Right lobe of liver (tissue), 6 donors: Measurements from ENCODE around the gene TRIAP1. TPM values are rescaled to one million over a fixed set of nuclear protein-coding genes. Genes with fewer than 3 reads are reported as not detected.
"Not testable (repeated sequence)": the region's sequence is repeated elsewhere in the genome, so short reads cannot be mapped to it uniquely, and the experiment has no call there.

Experiments
- ATAC-seq, 4 donors: fragments of 200-7000 bp; cut with Tn5 transposase; one replicate each; pipeline ENCODE4 v1.9.1; 2020; ENCODE audit warnings: mild to moderate bottlenecking in 4 of 4, moderate library complexity in 4 of 4
- DNase-seq, 3 donors: peaks; one replicate each; pipeline ENCODE4 v3.0.0-alpha.2; 2020
- H3K27ac ChIP-seq, 3 donors: fragments of 200-600 bp; one replicate each; pipeline ENCODE4 v1.8.0; 2022
- H3K27me3 ChIP-seq, 2 donors: fragments of 200-600 bp; one replicate each; pipeline ENCODE4 v1.8.0; 2022
- H3K36me3 ChIP-seq, 4 donors: fragments of 200-600 bp; sonication (generic) in 1 of 4; one replicate each; pipeline versions ENCODE4 v1.5.1 to v1.8.0; 2017 to 2022; ENCODE audit warnings: control low read depth in 1 of 4
- H3K4me1 ChIP-seq, 4 donors: fragments of 200-600 bp; sonication (generic) in 1 of 4; one replicate each; pipeline versions ENCODE4 v1.5.1 to v1.8.0; 2017 to 2022; ENCODE audit warnings: control low read depth in 1 of 4
- H3K4me3 ChIP-seq, 3 donors: fragments of 200-600 bp; one replicate each; pipeline ENCODE4 v1.8.0; 2022
- H3K9me3 ChIP-seq, 4 donors: fragments of 200-600 bp; sonication (generic) in 1 of 4; one replicate each; pipeline versions ENCODE4 v1.5.1 to v1.8.0; 2017 to 2022; ENCODE audit warnings: control low read depth in 1 of 4
- CTCF ChIP-seq, 4 donors: fragments of 200-600 bp in 3 of 4; fragments of 450-650 bp in 1 of 4; IDR thresholded peaks; one replicate each; pipeline versions ENCODE4 v1.5.1 to v1.8.0; 2016 to 2022; ENCODE audit warnings: antibody characterized with exemption in 4 of 4, mild to moderate bottlenecking in 2 of 4
- POLR2A ChIP-seq: fragments of 450-650 bp; IDR thresholded peaks from one replicate; pipeline ENCODE4 v1.6.1; 2017; ENCODE audit warnings: antibody characterized with exemption, mild to moderate bottlenecking
- WGBS: methylation state at CpG from one replicate; pipeline ENCODE4 v1.1.6; 2018; ENCODE audit warnings: low coverage, low lambda C conversion rate; ENCODE audit not compliant: insufficient coverage; ENCODE audit errors: missing lambda C conversion rate; 5-methylcytosine and 5-hydroxymethylcytosine counted together
- intact Hi-C, 2 donors: fragments of 100-400 bp; cut with DNase I; formaldehyde crosslinking; loops; one replicate each; pipeline versions ENCODE4 v1.11.2 to v1.14.1; 2022
- total RNA-seq, 6 experiments: library from RNA; depleted of rRNA in 2 of 6; stranded (reverse); fragments of >200 nt in 2 of 6; fragmentation: NEBNext Ultra II Directional in 3 of 6; extraction: Animal tissue kit (Norgen Biotek cat#: 25700) in 3 of 6; gene quantifications; one replicate each; pipeline versions ENCODE4 v1.1.0 to v1.2.4, GENCODE V29; 2016 to 2023
- donor health status: DM: no; HTN: yes; CAD: no.
- donor health status: DM: no; HTN: no; CAD: no.
- donor health status: DM: no; HTN: no; CAD: no.
- donor health status: DM: no; HTN: yes; CAD: no.
- donor health status: DM: no; HTN: yes; CAD: no.

TRIAP1 gene
- total RNA-seq, 6 experiments from 2014 or later: 13.3 to 28.7 (median 17.0) TPM

DNA sequence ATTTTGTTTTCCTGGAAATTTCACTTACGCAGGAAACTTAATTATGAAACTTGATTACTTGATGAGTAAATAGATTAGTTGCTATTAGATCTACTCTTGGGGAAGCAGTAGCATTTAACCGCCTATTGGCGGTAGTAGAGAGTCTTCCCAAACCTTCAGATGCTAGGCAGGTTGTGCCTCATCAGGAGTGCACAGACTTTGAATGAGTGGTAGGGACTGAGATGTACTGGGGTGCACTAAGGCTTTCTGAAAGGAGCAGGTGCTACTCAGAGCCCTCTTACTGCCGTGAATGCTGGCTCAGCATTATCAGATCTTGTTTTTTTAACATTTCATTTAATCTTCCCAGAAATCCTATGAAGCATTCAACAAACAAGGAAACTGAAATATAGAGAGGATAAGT is 7.8 kb upstream of the TRIAP1 start:
- Histone ChIP-seq H3K4me3 (no peak overlapping the region), H3K27ac (no peak overlapping the region), H3K36me3 (peaks cover 0 to 46% (median 12%) of the 10 kb centered on the region in 4 donors), H3K4me1 (peaks cover 0 to 22% (median 6%) of the 10 kb centered on the region in 4 donors), H3K9me3 (no peaks in the 10 kb centered on the region), H3K27me3 (no peaks in the 10 kb centered on the region)
- DNase-seq (peak in 1 of 3 donors; percentile 3), ATAC-seq (peak; percentile 52 to 60 (median 54))
- 67% methylated on average over 3 of the region's 4 CpGs for WGBS
- intact Hi-C loops: loop anchor here in 1 of 2 donors (10.0 kb wide), 1 partner anchor 111 kb away; no protein-coding TSS in a partner anchor
- TF ChIP-seq CTCF (IDR thresholded peaks at IDR 0.05) (peak; percentile 28 to 54 (median 48)), POLR2A (no peak)

GRCh38 chr12:120453060-120453750 is 7.0 kb upstream of the TRIAP1 start:
- ATAC-seq: peak; percentile 62 to 85 (median 71)
- H3K4me1 ChIP-seq: peaks cover 0 to 22% (median 6%) of the 10 kb centered on the region in 4 donors
- no peak overlapping the region for H3K4me3 ChIP-seq
- H3K9me3 ChIP-seq: no peaks in the 10 kb centered on the region
- WGBS: 67% methylated on average over 3 of the region's 3 CpGs
- peak overlapping the region in 1 of 3 donors; percentile 20 for H3K27ac ChIP-seq
- no peak for DNase-seq
- intact Hi-C loops: loop anchor here in 1 of 2 donors (10.0 kb wide), 1 partner anchor 112 kb away; no protein-coding TSS in a partner anchor
- no peaks in the 10 kb centered on the region for H3K27me3 ChIP-seq
- TF ChIP-seq CTCF (IDR thresholded peaks at IDR 0.05): no peak
- TF ChIP-seq POLR2A: no peak
- H3K36me3 ChIP-seq: peaks cover 0 to 39% (median 8%) of the 10 kb centered on the region in 4 donors

- ATAC-seq (peak in 3 of 4 donors; percentile 49 to 60 (median 58)), DNase-seq (peak in 1 of 3 donors; percentile 35)
- H3K4me3 ChIP-seq, H3K9me3 ChIP-seq, H3K27me3 ChIP-seq: not testable (repeated sequence)
- H3K27ac ChIP-seq: peak overlapping the region in 1 of 3 donors; percentile 20
- peaks cover 0 to 32% (median 5%) of the 10 kb centered on the region in 4 donors for H3K36me3 ChIP-seq
- peaks cover 0 to 27% (median 7%) of the 10 kb centered on the region in 4 donors for H3K4me1 ChIP-seq
- intact Hi-C loops: loop anchor here in 1 of 2 donors (10.0 kb wide), 1 partner anchor 112 kb away; no protein-coding TSS in a partner anchor
- WGBS: 76% methylated on average over 5 of the region's 5 CpGs
Observed at GRCh38 chr12:120452524-120452923, 6.3 kb upstream of the TRIAP1 start.

- intact Hi-C loops: no loop called here
- Histone ChIP-seq H3K36me3 (peaks cover 0 to 21% (median 4%) of the 10 kb centered on the region in 4 donors), H3K4me3 (no peak overlapping the region), H3K9me3 (no peaks in the 10 kb centered on the region), H3K27me3 (no peaks in the 10 kb centered on the region), H3K4me1 (peaks cover 0 to 33% (median 12%) of the 10 kb centered on the region in 4 donors), H3K27ac (no peak overlapping the region)
- DNase-seq: peak in 1 of 3 donors; percentile 3
- TF ChIP-seq CTCF (IDR thresholded peaks at IDR 0.05): no peak
- TF ChIP-seq POLR2A: no peak
- ATAC-seq: no peak
- 83% methylated on average over 3 of the region's 4 CpGs for WGBS
Observed at GRCh38 chr12:120447992-120448391, 1.8 kb upstream of the TRIAP1 start.

GRCh38 chr12:120446844-120447178 is 627 bp upstream of the TRIAP1 start:
- H3K27me3 ChIP-seq, intact Hi-C loops, ATAC-seq, DNase-seq, H3K9me3 ChIP-seq: not testable (repeated sequence)
- Histone ChIP-seq H3K27ac (peak overlapping the region; percentile 73 to 76 (median 76)), H3K4me1 (peaks cover 0 to 21% (median 10%) of the 10 kb centered on the region in 4 donors), H3K36me3 (peaks cover 0 to 30% (median 4%) of the 10 kb centered on the region in 4 donors), H3K4me3 (peak overlapping the region; percentile 83 to 93 (median 86))
- 2% methylated on average over 16 of the region's 17 CpGs for WGBS
